CD4-positive, alpha-beta T cell treated with Interferon gamma for 1 hour (primary cell): Measurements from ENCODE around the gene IL7R.
"Not testable (repeated sequence)": the region's sequence is repeated elsewhere in the genome, so short reads cannot be mapped to it uniquely, and the experiment has no call there.

Source experiments
- DNase-seq: peaks from one replicate; pipeline ENCODE4 v3.0.0-alpha.2; 2020

IL7R gene

GRCh38 chr5:35878079-35878478 lies 21.4 kb downstream of the IL7R start:
- DNase-seq = no peak

- DNase-seq = no peak
These were observed 22.4 kb downstream of the IL7R start for GRCh38 chr5:35879096-35879495.

DNA sequence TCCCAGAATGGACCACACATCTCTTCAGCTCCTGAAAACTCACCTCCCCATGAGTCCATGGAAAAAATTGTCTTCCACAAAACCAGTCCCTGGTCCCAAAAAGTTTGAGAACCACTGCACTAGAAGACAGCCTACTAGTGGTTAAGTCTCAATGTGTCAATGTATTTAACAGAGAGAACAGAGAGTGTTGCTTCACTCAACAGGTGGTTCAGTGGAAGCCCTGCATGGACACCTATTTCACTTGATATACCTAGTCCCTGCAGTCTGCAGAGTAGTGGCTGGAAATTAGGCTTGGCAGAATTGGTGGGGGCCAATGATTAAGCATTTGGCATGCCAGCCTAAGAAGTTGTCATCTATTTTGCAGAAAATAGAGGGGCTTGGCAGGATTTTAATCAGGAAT lies 23.0 kb downstream of the IL7R start:
- DNase-seq = no peak

DNA sequence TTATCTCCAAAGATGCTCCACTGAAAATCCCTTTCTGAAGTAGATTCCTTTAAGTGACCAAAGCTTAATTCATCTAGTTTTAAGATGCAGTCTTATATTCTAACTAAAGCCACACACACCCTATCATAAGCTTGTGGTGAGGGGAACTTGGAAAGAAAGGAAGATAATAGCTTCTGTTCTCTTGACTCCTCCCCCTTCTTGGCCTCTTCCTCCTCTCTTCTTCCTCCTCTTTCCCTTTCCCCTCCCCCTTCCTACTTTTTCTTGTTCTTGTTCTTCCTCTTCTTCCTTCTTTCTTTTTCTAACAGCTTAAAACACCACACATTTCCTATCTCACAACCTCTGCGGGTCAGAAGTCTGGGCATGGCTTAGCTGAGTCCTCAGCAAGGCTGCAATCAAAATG lies 23.5 kb downstream of the IL7R start:
- DNase-seq = no peak

DNA sequence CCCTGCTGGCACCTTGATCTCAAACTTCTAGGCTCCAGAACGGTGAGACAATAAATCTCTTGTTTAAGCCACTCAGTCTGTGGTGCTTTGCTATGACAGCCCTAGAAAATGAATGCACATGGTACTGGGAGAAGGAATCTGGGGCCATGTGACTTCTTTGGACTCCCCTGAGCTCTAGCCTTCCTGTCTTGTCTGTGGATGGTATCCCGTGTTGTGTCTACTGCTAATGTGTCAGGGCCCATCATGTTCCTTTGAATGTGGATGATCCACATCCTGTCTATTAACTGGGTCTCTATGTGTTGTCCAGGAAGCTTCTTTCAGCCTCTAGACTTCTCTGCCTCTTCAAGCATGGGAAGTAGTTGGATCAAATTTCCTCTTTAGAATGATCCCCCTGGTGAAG lies 25.1 kb downstream of the IL7R start:
- DNase-seq = no peak

GRCh38 chr5:35884191-35884769 lies 27.6 kb downstream of the IL7R start:
- DNase-seq = no peak

DNA sequence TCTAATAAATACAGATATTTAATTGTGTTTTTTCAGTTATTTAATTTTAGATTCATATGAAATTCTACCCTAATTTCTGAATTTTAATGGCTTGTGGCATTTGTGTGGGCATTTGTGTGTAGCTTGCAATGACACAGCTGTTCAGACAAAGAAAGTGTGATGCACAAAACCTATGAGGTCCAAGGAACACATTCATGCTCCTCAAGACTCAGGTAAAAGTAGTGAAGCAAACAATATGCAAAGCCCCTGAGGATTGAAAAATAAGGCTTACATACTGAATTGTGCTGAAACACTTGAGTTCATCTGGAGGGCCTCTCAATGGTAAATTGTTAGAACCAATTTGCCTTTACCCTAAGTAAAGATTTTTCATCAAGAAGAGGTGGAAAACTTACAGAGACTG lies 28.1 kb downstream of the IL7R start:
- DNase-seq = no peak

DNA sequence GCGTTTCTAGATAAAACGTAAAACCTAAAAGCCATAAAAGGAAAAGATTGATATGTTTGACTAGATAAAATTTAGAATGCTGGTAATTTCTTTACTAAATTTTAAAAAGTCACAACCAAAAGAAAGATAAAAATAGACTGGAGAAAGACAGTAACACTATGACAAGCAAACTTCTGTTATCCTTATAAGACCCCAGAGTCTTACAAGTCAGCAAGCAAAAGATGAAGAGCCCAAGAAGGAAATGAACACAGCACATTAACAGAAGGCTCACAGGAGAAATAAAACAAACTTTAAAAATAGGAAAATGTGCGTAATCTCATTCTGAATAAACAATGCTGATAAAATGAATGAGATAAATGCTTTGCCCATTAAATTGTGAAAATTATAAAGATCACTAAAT lies 29.7 kb downstream of the IL7R start:
- no peak for DNase-seq

- DNase-seq = no peak
These were observed 30.8 kb downstream of the IL7R start for GRCh38 chr5:35887321-35888100.

DNA sequence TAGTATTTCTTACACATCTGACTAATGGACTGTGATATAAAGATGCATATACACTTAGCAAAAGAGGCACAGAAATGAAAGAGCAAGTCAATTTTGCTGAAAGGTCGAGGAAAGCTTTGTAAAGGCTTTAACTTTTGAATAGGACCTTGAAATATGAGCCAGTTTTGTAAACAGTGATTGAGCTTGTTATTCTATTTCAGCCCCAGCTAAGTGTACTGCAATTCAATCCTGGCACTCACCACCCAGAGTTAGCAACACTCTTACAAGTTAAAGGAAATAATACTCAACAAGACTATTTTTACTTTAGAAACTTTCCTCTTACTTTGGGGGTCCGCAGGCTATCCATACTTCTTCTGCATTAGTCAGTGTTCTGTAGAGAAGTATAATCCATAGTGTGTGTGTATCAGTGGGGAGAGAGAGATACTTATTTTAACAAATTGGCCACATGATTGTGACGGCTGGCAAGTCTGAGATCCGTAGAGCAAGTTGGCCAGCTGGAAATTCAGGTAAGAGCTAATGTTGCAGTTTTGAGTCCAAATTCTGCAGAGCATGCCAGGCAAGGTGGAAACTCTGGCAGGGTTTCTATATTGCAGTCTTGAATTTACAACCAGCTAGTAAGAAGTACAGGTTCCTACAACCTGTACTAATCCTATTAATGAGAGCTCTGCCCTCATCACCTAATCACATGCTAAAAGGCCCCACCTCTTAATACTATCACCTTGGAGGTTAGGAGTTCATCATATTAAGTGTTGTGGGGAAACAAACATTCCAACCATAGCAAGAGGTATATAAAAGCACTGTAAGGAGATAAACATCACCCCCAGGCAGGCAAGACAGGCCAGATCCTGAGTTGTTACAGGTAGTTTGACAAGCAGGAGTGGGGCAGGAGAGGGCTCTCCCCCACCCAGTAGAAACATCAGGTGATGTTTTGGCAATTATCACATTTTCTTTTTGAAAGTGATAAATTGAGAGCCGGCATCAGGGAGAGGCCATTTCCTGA lies 33.6 kb downstream of the IL7R start:
- no peak for DNase-seq

GRCh38 chr5:35892799-35893198 lies 36.1 kb downstream of the IL7R start:
- DNase-seq = not testable (repeated sequence)

DNA sequence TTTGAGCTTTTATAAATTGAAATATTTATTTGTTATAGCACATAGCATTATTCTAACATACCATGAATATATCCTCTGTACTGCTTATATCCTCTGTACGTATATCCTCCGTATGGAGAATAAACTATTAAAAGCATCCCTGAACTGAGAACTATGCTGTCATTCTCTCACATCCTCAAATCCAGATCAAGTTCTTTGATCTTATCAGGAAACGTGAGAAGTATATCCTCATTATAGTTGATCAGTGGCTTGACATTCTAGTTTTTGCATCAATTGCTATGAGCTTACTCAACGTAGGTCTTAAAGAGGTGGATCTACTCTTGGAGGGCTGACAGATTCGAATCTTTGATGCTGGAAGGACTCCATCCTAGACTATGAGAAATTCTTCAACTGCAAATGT lies 37.4 kb downstream of the IL7R start:
- DNase-seq = no peak

DNA sequence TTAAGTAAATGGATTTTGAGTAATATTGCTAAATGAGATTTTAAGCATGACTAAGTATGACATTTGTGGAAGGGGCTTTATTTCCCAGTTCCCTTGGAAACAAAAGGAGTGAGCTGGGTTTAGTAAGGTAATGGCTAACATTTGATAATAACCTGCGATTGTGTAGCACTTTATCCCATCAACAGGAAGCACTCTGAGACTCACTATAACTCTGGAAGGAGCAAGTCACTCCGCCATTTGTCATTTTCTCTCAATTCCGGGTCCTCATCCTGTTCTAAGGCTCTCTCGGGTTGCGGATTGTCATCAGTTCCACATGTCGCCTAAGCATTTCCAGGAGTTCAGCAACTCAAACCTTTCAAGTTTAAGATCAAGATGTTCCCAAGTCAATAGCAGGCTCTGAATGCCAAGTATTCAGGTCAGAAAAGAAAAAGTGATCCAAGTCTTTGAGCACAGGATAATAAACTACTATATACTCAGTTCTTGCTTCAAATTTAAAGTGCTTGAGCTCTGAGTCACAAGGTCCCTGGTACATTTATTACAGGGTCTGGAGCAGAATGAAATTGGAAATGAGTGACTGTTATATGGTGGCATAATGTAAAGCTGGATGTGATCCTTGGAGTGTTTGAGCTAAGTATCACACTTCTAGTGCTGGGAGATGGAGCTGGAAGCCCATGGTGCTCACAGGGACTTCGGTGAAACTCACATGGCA lies 42.4 kb downstream of the IL7R start:
- DNase-seq = no peak

- no peak for DNase-seq
These were observed 43.1 kb downstream of the IL7R start for GRCh38 chr5:35899800-35900199.

- no peak for DNase-seq
These were observed 44.4 kb downstream of the IL7R start for GRCh38 chr5:35900972-35901695.

GRCh38 chr5:35902046-35902672 lies 45.5 kb downstream of the IL7R start:
- DNase-seq = no peak

DNA sequence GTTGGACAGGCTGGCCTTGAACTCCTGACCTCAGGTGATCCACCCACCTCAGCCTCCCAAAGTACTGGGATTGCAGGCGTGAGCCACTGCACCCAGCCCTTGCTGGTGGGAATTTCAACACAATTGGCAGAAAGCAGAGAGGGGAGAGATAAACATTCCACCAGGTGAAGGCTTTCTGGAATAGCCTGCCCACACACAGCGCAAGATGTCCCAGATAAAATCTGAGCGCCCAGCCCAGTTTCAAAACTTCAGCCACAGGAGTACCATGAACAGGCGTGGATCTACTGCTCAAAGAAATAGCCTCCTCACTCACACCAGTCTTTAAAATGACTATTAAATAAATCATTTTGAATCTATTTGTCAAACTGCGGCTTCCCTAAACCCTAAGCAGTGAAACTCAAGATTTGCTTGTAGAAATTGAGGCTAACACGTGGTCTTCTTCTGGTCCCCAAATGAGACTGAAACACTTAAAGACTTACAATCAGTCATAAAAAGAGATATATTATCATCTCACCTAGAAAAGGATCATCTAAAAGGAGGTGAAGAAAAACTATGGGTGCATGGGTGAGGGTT lies 47.0 kb downstream of the IL7R start:
- no peak for DNase-seq

GRCh38 chr5:35904443-35905132 lies 47.9 kb downstream of the IL7R start:
- DNase-seq = no peak

DNA sequence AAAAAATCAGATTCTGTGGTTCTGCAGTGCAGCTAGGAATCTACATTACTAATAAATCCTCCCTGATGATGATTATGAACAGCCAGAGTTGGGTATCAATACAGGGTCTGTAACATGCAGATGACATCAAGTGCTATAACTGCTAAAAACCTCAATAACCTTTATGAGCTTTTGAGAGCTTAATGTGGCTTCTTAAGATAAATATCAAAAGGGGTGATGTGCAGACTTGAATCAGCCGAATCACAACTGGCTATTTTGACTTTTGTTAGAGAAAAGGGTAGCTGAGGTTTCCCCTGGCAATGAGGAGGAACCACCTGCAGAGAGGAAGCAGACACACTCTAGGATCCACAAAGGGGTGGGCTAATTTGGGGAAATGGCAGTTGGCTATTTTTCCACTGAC lies 51.5 kb downstream of the IL7R start:
- no peak for DNase-seq

DNA sequence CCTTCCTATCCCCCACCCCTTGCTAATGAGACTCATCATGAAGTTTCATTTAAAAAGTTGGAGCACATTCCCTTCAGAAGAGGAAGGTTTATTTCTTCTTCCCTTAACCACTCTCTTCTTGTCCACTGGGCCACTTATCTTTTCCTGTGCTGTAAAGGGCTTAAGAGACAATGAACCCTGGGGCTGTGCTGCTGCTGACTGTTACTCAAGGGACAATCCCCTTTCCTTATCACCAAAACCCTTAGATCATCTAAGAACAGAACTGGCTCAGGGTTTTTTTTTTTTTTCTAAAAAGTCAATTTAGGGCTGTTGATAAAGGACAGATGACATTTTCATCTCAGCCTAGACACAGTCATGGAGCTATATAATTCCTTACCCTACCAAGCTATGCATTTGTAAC lies 52.1 kb downstream of the IL7R start:
- DNase-seq = no peak

DNA sequence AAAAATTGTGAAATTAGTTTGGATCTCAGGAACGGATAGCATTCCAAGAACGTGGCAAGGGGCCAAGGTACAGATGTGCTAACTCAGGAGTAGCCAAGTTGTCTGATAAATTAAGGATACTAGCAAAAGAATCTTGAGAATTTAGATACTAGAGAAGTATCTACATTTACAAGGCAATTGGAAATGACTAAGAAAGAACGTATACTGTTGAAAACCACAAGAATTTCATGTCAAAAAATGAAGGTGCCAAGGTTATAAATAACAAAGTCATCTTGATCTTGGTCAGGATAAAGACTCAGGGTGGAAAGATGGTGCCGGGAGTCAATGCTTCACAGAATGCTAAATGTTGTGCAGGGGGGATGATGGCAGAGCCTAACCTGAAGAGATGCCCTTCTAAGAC lies 62.5 kb downstream of the IL7R start:
- DNase-seq = no peak
